Mammary microvascular endothelial cell (primary cell): ENCODE data around the gene MDH1. TPM values are rescaled to one million over a fixed set of nuclear protein-coding genes. Genes with fewer than 3 reads are reported as not detected.

ENCODE experiments used
- total RNA-seq: library from RNA; depleted of rRNA; stranded (reverse); fragments of >200 nt; gene quantifications from 2 replicates; pipeline ENCODE4 v1.2.3, GENCODE V29; 2015

The MDH1 gene
- 141 and 164 TPM in 2 replicates for total RNA-seq

GRCh38 chr2:63588385-63589147 lies at the start of gene MDH1, which contains the start of gene WDPCP:
Gene MDH1, plus strand, starts transcription at chr2:63588963. Its CDS starts 81 bp downstream, at chr2:63589044.
Gene WDPCP, minus strand, starts transcription at chr2:63588477. Its CDS starts 206 bp downstream, at chr2:63588271.

Other genes starting within 250 kb of the MDH1 start
- gene WDPCP, start 486 bp upstream of the MDH1 start, total RNA-seq: 3.5 and 4.0 TPM in 2 replicates